H1 (cell line): ENCODE measurements around the gene IPO7. TPM values are rescaled to one million over a fixed set of nuclear protein-coding genes. Genes with fewer than 3 reads are reported as not detected.

ENCODE experiments used
- BACH1 ChIP-seq: IDR thresholded peaks from 2 replicates; pipeline ENCODE4 v1.6.1; 2012; ENCODE audit warnings: low read length, improper control_type of control experiment
- BCL11A ChIP-seq, 2 experiments: IDR thresholded peaks; one replicate each; pipeline ENCODE4 v1.6.1; 2011; ENCODE audit warnings: low read depth in 2 of 2, low read length in 2 of 2, mild to moderate bottlenecking in 2 of 2
- CTBP2 ChIP-seq: IDR thresholded peaks from 2 replicates; pipeline ENCODE4 v1.7.0; 2011; ENCODE audit warnings: borderline replicate concordance, mild to moderate bottlenecking, moderate library complexity, mixed read lengths, low read length; ENCODE audit not compliant: insufficient read depth, insufficient read length
- MAX ChIP-seq: IDR thresholded peaks from 2 replicates; pipeline ENCODE4 v1.6.1; 2012; ENCODE audit warnings: inconsistent platforms
- SP2 ChIP-seq: IDR thresholded peaks from 2 replicates; pipeline ENCODE4 v1.6.1; 2012; ENCODE audit warnings: mild to moderate bottlenecking, low read length, inconsistent platforms
- TAF1 ChIP-seq: IDR thresholded peaks from 2 replicates; pipeline ENCODE4 v1.6.1; 2011; ENCODE audit warnings: mild to moderate bottlenecking, low read depth, low read length
- polyA plus RNA-seq, 7 experiments: library from polyadenylated mRNA; depleted of rRNA in 3 of 7; stranded (reverse) in 5 of 7; unstranded in 2 of 7; fragments of >200 nt in 5 of 7; fragments of 200-250 nt in 2 of 7; gene quantifications; 1 replicate in 5 of 7; 2 replicates in 1 of 7; 4 replicates in 1 of 7; pipeline versions ENCODE4 v1.2.1 to v1.2.3, GENCODE V29; 2011 to 2013; ENCODE audit warnings: missing spikeins in 2 of 7, mixed read lengths in 2 of 7
- total RNA-seq: library from RNA; stranded (reverse); fragmentation: NEBNext Ultra II Directional; extraction: Animal tissue kit (Norgen Biotek cat#: 25700); gene quantifications from 2 replicates; pipeline ENCODE4 v1.2.1, GENCODE V29; 2021
- TF ChIP-seq, protein P1 (sequence below): fragments of 300-600 bp; sonication (generic); IDR thresholded peaks from 2 replicates; pipeline ENCODE4 v1.7.1; 2012; ENCODE audit warnings: low read length, moderate library complexity, mild to moderate bottlenecking, inconsistent platforms; ENCODE audit not compliant: insufficient replicate concordance

IPO7 gene
- total and polyA plus RNA-seq, 2 of the 8 experiments (the other 6 are each of a cell fraction or from before 2014, with no cell fraction given), result 45.9 to 259 TPM

DNA sequence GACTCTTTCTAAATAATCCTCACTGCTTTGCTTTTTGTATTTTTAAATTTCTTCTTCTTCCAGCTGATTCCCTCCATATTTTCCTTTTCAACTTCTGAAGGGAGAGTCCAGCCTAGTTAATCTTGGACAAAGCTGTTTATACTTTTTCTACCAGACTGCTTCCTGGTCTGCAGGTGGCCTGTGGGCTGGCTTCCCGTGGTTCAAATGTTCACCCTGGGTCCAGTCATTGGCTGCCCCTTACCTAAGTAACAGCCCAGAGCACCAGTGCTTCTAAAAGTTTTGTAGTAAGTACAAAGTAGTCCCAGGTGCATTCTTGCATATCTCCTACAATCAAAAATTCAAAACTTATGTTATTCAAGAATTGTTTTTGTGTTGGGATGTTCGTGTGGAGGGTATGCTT, 95.4 kb downstream of the IPO7 start (continued):
- TF ChIP-seq CTBP2 (no peak), SP2 (no peak), TAF1 (no peak), MAX (no peak), BCL11A (IDR thresholded peaks at IDR 0.05; ENCODE audit: low read depth in 2 of 2, low read length in 2 of 2) (no peak), BACH1 (no peak)
- TF ChIP-seq, protein P1, sequence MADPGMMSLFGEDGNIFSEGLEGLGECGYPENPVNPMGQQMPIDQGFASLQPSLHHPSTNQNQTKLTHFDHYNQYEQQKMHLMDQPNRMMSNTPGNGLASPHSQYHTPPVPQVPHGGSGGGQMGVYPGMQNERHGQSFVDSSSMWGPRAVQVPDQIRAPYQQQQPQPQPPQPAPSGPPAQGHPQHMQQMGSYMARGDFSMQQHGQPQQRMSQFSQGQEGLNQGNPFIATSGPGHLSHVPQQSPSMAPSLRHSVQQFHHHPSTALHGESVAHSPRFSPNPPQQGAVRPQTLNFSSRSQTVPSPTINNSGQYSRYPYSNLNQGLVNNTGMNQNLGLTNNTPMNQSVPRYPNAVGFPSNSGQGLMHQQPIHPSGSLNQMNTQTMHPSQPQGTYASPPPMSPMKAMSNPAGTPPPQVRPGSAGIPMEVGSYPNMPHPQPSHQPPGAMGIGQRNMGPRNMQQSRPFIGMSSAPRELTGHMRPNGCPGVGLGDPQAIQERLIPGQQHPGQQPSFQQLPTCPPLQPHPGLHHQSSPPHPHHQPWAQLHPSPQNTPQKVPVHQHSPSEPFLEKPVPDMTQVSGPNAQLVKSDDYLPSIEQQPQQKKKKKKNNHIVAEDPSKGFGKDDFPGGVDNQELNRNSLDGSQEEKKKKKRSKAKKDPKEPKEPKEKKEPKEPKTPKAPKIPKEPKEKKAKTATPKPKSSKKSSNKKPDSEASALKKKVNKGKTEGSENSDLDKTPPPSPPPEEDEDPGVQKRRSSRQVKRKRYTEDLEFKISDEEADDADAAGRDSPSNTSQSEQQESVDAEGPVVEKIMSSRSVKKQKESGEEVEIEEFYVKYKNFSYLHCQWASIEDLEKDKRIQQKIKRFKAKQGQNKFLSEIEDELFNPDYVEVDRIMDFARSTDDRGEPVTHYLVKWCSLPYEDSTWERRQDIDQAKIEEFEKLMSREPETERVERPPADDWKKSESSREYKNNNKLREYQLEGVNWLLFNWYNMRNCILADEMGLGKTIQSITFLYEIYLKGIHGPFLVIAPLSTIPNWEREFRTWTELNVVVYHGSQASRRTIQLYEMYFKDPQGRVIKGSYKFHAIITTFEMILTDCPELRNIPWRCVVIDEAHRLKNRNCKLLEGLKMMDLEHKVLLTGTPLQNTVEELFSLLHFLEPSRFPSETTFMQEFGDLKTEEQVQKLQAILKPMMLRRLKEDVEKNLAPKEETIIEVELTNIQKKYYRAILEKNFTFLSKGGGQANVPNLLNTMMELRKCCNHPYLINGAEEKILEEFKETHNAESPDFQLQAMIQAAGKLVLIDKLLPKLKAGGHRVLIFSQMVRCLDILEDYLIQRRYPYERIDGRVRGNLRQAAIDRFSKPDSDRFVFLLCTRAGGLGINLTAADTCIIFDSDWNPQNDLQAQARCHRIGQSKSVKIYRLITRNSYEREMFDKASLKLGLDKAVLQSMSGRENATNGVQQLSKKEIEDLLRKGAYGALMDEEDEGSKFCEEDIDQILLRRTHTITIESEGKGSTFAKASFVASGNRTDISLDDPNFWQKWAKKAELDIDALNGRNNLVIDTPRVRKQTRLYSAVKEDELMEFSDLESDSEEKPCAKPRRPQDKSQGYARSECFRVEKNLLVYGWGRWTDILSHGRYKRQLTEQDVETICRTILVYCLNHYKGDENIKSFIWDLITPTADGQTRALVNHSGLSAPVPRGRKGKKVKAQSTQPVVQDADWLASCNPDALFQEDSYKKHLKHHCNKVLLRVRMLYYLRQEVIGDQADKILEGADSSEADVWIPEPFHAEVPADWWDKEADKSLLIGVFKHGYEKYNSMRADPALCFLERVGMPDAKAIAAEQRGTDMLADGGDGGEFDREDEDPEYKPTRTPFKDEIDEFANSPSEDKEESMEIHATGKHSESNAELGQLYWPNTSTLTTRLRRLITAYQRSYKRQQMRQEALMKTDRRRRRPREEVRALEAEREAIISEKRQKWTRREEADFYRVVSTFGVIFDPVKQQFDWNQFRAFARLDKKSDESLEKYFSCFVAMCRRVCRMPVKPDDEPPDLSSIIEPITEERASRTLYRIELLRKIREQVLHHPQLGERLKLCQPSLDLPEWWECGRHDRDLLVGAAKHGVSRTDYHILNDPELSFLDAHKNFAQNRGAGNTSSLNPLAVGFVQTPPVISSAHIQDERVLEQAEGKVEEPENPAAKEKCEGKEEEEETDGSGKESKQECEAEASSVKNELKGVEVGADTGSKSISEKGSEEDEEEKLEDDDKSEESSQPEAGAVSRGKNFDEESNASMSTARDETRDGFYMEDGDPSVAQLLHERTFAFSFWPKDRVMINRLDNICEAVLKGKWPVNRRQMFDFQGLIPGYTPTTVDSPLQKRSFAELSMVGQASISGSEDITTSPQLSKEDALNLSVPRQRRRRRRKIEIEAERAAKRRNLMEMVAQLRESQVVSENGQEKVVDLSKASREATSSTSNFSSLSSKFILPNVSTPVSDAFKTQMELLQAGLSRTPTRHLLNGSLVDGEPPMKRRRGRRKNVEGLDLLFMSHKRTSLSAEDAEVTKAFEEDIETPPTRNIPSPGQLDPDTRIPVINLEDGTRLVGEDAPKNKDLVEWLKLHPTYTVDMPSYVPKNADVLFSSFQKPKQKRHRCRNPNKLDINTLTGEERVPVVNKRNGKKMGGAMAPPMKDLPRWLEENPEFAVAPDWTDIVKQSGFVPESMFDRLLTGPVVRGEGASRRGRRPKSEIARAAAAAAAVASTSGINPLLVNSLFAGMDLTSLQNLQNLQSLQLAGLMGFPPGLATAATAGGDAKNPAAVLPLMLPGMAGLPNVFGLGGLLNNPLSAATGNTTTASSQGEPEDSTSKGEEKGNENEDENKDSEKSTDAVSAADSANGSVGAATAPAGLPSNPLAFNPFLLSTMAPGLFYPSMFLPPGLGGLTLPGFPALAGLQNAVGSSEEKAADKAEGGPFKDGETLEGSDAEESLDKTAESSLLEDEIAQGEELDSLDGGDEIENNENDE, result no peak
